Upper lobe of left lung (tissue), 4 donors: Measurements from ENCODE around the gene ENOX1.

Source experiments
- POLR2A ChIP-seq, 4 donors: fragments of 450-650 bp; IDR thresholded peaks; one replicate each; pipeline ENCODE4 v1.5.1; 2016 to 2017; ENCODE audit warnings: antibody characterized with exemption in 4 of 4, mild to moderate bottlenecking in 2 of 4
- TF ChIP-seq, protein P1 (sequence below), 6 experiments: fragments of 450-650 bp in 4 of 6; fragments of 200-600 bp in 2 of 6; sonication (generic) in 2 of 6; IDR thresholded peaks; one replicate each; pipeline ENCODE4 v1.5.1; 2016 to 2019; ENCODE audit warnings: antibody characterized with exemption in 6 of 6

DNA sequence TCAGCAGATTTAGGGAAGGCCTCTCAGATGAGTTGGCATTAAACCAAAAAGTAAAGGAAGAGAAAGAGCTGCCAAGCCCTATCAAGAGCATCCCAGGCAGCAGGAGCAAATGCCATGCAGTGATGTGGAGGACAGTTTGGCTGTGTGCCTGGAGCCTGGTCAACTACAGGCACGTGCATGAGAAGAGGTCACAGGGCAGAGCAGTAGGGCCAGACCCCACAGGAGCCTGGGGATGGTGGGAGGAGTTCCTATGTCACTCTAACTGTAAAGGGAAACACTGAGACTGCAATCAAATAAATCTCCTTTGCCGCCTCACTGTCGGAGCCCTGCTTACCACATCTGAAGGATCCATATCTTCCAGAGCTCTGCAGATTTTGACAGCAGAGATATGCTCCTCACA lies 240.5 kb downstream of the ENOX1 start:
- TF ChIP-seq, protein P1, sequence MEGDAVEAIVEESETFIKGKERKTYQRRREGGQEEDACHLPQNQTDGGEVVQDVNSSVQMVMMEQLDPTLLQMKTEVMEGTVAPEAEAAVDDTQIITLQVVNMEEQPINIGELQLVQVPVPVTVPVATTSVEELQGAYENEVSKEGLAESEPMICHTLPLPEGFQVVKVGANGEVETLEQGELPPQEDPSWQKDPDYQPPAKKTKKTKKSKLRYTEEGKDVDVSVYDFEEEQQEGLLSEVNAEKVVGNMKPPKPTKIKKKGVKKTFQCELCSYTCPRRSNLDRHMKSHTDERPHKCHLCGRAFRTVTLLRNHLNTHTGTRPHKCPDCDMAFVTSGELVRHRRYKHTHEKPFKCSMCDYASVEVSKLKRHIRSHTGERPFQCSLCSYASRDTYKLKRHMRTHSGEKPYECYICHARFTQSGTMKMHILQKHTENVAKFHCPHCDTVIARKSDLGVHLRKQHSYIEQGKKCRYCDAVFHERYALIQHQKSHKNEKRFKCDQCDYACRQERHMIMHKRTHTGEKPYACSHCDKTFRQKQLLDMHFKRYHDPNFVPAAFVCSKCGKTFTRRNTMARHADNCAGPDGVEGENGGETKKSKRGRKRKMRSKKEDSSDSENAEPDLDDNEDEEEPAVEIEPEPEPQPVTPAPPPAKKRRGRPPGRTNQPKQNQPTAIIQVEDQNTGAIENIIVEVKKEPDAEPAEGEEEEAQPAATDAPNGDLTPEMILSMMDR (IDR thresholded peaks at IDR 0.05): no peak
- no peak for TF ChIP-seq POLR2A (IDR thresholded peaks at IDR 0.05)
